Measurements from ENCODE around the gene ATG10.
A peak's percentile ranks its signal among the peaks of the same experiment; 100 is the strongest.

Gene ATG10

DNA sequence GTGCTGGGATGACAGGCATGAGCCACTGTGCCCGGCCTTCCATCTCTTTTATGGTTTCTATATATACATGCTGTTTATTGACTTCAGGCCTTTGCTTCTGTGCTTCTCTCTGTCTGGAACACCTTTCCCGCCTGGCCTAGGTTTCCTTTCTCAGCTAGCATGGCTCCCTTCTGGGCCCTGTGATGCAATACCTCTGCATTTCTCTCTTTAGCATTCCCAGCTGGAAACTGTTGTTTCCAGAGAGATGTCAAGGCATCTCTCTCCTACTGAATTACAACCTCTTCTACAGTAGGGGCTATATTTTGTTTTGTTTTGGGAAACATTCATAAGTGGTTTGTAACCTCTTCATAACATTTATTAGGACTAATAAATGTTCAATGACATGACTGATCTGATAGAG lies 249.2 kb downstream of the ATG10 start:
- H3K4me3 ChIP-seq (ENCODE audit: low read depth, low read length), result no peak overlapping the region
- TF ChIP-seq, protein P1, sequence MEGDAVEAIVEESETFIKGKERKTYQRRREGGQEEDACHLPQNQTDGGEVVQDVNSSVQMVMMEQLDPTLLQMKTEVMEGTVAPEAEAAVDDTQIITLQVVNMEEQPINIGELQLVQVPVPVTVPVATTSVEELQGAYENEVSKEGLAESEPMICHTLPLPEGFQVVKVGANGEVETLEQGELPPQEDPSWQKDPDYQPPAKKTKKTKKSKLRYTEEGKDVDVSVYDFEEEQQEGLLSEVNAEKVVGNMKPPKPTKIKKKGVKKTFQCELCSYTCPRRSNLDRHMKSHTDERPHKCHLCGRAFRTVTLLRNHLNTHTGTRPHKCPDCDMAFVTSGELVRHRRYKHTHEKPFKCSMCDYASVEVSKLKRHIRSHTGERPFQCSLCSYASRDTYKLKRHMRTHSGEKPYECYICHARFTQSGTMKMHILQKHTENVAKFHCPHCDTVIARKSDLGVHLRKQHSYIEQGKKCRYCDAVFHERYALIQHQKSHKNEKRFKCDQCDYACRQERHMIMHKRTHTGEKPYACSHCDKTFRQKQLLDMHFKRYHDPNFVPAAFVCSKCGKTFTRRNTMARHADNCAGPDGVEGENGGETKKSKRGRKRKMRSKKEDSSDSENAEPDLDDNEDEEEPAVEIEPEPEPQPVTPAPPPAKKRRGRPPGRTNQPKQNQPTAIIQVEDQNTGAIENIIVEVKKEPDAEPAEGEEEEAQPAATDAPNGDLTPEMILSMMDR (IDR thresholded peaks at IDR 0.05; ENCODE audit: control insufficient read depth, extremely low read depth, insufficient read depth), result no peak
- no peak for DNase-seq (ENCODE audit: low read depth)

GRCh38 chr5:82222597-82223574 lies 251.1 kb downstream of the ATG10 start:
- DNase-seq (ENCODE audit: low read depth), result peak; percentile 54
- TF ChIP-seq, protein P1 (IDR thresholded peaks at IDR 0.05; ENCODE audit: control insufficient read depth, extremely low read depth, insufficient read depth), result no peak

GRCh38 chr5:82225525-82226172 lies 253.8 kb downstream of the ATG10 start:
- TF ChIP-seq, protein P1 (IDR thresholded peaks at IDR 0.05; ENCODE audit: control insufficient read depth, extremely low read depth, insufficient read depth), result peak; percentile 88
- H3K4me3 ChIP-seq (ENCODE audit: low read depth, low read length), result no peak overlapping the region
- peak; percentile 37 for DNase-seq (ENCODE audit: low read depth)

More at GRCh38 chr5:82222597-82223574, 251.1 kb downstream of the ATG10 start:
- H3K4me3 ChIP-seq (ENCODE audit: low read depth, low read length), result no peak overlapping the region

DNA sequence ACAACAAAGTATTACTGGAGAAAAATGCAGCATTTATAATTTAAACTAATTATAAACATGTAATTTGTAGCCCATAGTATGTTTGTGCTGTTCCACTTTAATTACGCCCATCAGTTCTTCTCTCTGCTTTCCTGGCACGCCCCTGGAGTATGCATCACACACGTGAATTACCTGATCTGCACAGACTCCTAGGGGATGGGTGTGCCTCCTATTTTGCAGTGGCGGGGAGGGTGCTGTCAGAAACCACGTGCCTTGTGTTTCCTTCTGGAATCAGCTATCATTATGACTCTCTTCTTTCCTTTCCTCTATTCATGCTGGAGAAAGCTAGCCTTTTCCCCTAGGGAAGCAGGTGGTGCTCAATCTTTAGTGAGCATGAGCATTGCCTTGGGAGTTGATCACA lies 263.1 kb downstream of the ATG10 start:
- H3K4me3 ChIP-seq (ENCODE audit: low read depth, low read length), result no peak overlapping the region
- TF ChIP-seq, protein P1 (IDR thresholded peaks at IDR 0.05; ENCODE audit: control insufficient read depth, extremely low read depth, insufficient read depth), result no peak
- DNase-seq (ENCODE audit: low read depth), result no peak

DNA sequence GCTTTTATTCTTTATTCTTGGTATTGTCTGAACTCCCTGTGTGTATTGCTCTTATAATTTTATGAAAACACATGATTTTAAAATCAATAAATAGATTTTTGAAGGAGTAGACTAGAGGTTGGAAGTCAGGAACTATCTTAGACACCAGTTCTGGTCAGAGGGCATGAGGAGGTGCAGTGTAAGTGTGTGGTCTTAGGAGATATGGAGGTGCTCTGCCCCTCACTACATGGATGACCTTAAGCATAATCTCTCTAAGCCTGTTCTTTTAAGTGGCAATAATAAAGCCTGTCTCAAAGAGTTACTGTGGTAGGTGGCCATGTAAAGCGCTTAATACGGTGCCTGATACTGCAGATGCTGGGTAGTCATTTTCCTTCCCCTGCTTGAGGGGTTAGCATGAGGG lies 272.3 kb downstream of the ATG10 start:
- H3K4me3 ChIP-seq (ENCODE audit: low read depth, low read length), result no peak overlapping the region
- no peak for DNase-seq (ENCODE audit: low read depth)
- TF ChIP-seq, protein P1 (IDR thresholded peaks at IDR 0.05; ENCODE audit: control insufficient read depth, extremely low read depth, insufficient read depth), result no peak

- TF ChIP-seq, protein P1 (IDR thresholded peaks at IDR 0.05; ENCODE audit: control insufficient read depth, extremely low read depth, insufficient read depth), result no peak
Observed at GRCh38 chr5:82244854-82245635, 273.2 kb downstream of the ATG10 start.

More at GRCh38 chr5:82244854-82245635, 273.2 kb downstream of the ATG10 start:
- no peak overlapping the region for H3K4me3 ChIP-seq (ENCODE audit: low read depth, low read length)
- DNase-seq (ENCODE audit: low read depth), result no peak

All from LNCaP clone FGC (cell line).